ENCODE results near the gene USH2A.

The USH2A gene

DNA sequence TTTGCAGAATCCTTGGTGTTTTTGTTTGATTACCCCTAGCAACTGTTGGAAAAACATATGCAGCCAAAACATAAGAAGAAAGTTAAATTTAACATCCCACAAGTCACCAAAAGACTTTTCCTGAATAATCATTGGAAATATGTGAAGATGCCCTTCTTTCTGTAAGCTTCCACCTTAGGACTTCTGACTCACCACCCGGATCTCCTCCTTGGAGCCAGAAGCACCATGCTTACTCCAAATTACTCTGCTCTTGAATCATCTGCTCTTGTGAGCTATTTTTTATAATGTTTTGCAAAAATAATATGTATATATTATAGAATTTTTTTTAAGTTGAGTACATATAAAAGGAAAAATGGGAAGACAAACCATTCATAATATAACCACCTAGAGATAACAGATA is 464.4 kb downstream of the USH2A start:
- DNase-seq (ENCODE audit: low read depth) = no peak

- no peak for DNase-seq (ENCODE audit: low read depth)
These were observed 465.6 kb downstream of the USH2A start for GRCh38 chr1:215957663-215958062.

- no peak for DNase-seq (ENCODE audit: low read depth)
These were observed 490.7 kb downstream of the USH2A start for GRCh38 chr1:215932558-215932957.

- DNase-seq (ENCODE audit: low read depth) = no peak
These were observed 496.6 kb downstream of the USH2A start for GRCh38 chr1:215926670-215927069.

GRCh38 chr1:215923129-215923824 is 500.0 kb downstream of the USH2A start:
- DNase-seq (ENCODE audit: low read depth) = peak; percentile 45

GRCh38 chr1:215911406-215911968 is 511.8 kb downstream of the USH2A start:
- peak; percentile 33 for DNase-seq (ENCODE audit: low read depth)

DNA sequence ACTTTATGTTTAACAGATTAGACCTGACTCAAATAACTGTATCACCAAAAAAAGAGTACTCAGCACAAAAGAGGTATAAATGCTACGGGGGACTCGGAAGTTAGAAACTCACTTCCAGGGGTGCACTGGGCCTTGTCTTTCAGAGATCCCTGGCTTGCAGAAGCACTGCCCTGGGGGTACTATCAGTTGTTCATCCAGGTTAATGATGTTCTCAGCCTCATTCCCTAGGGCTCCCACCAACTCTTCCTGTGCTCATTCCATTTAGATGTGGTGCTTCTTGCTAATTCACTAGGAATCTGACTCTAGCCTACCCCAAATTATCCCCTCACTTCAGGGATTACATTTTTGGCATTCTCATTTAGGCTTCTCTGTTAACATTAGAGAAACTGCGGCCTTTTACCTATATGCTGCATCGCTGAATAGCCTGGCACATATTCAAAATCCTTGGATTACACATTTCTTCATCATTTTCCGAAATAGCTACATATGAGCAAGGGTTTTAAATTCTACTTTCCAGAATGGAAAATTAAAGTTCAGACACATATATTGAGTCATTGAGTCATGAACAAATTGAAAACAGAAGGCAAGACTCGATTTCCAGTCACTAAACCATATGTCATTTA is 517.6 kb downstream of the USH2A start:
- no peak for DNase-seq (ENCODE audit: low read depth)

DNA sequence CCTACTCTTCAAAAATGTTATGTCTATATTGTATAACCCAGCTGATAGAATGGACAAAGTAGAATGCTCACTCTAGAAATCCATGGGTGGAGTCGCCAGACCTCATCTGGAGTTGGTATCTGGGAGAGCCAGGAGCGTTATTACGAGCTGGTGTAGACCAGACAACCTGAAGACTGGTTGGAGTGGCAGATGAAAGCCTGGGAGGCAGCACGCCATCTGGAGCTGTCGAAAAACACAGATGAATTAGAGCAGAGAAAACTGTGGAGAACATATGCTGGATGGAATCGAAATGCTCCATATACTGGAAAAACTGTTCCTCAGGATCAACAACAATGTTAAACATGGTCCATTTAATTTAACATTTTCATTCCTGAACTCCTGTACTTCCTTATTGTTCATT is 522.6 kb downstream of the USH2A start:
- no peak for DNase-seq (ENCODE audit: low read depth)

- DNase-seq (ENCODE audit: low read depth) = no peak
These were observed 523.3 kb downstream of the USH2A start for GRCh38 chr1:215899901-215900300.

- no peak for DNase-seq (ENCODE audit: low read depth)
These were observed 527.4 kb downstream of the USH2A start for GRCh38 chr1:215895893-215896292.

GRCh38 chr1:215895276-215895675 is 528.0 kb downstream of the USH2A start:
- no peak for DNase-seq (ENCODE audit: low read depth)

DNA sequence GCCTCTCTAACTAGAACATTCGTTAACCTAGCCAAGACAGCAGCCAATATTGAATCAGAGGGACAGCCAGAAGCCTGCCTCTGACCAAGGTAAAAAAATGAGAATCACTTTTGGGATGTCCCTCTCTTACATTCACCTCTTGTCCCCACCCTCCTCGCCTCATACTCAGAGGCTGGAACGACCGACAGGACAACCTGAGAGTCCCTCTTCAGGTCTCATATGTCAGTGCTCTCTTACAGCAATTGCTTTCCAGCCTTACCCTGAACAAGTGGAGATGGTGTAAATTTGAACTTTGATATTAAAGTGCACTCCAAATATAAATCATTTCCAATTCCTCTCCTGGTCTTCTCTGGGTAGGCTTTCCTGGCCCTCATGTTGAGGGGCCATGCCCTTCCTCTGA is 528.6 kb downstream of the USH2A start:
- DNase-seq (ENCODE audit: low read depth) = no peak

DNA sequence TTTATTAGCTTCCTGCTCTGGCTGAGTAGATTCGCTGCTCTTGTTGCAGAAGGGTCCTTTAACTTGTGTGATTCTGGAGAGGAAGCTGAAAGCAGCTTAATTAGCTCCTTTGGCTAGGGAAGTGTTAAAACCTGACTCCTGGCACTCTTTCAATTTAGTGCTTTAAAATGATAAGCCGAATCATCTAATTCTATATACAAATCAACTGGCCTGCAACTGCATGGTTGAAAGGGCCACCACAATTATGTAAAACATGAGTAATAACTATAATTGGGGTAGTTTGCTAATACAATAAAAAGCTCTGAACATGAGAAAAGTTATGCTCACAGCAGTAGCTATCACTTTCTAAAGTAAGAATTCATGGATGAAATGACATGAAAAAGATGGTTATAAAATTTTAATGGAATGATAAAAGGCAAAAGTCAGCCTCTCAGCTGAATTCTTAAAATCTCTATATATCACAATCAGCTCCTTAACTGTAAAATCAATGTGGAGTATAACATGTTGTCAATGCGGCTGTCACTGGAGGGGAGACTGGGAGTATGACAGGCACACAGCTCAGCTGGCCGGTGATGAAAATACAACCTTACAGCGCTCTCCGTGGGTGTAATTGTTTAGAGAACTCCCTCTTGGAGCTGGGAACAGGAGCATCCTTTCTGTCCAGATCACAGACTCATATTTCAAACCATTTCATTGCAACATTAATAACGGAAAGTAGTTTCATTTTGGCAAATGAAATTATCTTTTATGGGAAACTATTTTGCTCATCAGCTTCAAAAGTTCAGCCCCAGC is 531.8 kb downstream of the USH2A start:
- DNase-seq (ENCODE audit: low read depth) = no peak

DNA sequence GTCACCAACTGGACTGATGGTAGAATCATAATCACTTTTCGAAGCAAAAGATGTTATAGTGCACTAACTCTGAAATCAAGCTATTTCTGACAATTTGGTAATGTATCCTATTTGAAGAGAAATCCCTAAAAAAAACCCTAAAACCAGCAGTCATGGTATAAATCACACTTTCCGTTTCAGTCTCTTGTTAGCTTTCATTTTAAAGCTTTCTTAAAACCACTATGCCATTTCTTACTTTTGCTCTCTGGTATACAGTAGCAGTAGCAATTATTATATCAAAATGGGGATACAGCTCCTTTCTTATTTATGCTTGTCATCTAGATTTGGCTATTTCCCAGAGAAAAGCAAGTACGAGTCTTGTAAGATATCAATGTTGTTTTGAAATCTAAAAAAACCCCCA is 532.8 kb downstream of the USH2A start:
- no peak for DNase-seq (ENCODE audit: low read depth)

GRCh38 chr1:215889871-215890270 is 533.4 kb downstream of the USH2A start:
- no peak for DNase-seq (ENCODE audit: low read depth)

- DNase-seq (ENCODE audit: low read depth) = no peak
These were observed 535.1 kb downstream of the USH2A start for GRCh38 chr1:215888159-215888558.

- DNase-seq (ENCODE audit: low read depth) = no peak
These were observed 535.6 kb downstream of the USH2A start for GRCh38 chr1:215887627-215888026.

DNA sequence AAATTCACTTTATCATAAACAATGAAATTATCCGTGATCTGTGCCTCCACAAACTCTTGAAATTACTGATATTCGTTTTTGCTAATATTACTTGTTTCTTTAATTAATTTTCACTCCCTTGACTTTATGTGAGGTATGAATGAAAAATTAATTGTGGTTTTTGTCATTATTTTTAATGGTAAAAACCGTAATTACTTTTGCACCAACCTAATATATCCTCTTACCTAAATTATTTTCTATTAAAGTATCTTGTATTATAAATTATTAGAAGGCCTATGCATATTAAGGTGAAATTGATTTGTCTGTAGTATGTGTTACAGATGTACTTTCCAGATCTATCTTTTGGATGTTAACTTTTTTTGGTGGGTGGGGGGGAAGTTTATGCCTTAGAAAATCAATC is 540.2 kb downstream of the USH2A start:
- DNase-seq (ENCODE audit: low read depth) = no peak

- DNase-seq (ENCODE audit: low read depth) = no peak
These were observed 544.4 kb downstream of the USH2A start for GRCh38 chr1:215878843-215879242.

DNA sequence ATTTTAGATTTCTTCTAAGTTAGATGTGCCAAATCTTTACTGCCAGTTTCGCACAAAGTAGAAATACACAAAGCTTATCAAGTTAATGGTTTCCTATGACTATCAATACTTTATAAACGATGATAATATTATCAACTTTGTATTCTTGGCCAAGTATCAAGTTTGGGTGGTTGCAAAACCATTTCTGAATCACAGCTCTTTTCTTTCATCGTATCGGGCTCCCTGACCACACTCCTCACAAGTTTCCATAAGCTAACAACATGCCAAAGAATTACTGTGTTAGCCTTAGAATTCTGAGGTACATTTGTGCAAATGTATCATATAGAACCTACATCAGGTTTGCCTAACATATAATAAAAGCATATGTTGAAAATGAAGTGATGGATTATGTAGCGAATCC is 545.1 kb downstream of the USH2A start:
- DNase-seq (ENCODE audit: low read depth) = no peak

DNA sequence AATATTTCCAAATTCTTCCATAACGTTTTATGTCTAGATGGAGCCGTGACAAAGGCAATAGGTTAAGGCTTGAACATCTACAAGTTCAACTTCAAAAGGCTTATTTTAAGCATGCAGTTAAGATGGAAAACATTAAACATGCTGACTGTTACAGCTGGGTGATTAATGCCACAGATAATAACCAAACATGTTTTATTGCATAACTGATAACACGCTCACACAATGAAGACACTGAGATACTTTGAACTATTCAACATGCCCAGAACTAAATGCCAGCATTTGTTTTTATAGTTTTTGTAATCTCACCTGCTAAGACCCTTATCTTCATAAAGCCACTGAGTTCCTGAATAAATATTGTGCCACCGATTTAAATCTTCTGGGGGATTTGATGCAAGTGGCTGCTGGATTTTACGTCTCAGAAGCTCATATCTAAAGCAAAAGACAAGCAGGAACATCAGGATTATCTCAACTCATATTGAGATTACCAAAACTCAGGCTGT is 545.7 kb downstream of the USH2A start:
- no peak for DNase-seq (ENCODE audit: low read depth)

- no peak for DNase-seq (ENCODE audit: low read depth)
These were observed 547.5 kb downstream of the USH2A start for GRCh38 chr1:215875712-215876111.

DNA sequence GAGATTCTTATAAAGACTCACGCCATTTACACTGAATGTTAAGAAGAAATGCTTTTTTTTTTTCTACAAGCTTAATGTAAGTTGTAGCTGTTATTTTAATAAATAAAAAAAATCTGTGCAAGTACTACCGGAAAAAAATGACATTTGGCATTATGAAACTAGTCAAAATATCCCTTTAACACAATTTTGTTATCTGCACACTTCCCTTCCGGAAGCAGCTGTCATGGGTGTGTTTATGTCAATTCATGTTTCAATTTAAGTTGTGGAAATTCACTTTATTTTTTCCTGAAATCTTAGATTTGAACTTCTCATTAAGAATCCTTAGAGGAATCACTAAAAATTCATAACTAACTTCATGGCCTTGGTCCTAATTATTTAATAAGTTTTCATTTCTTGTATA is 548.0 kb downstream of the USH2A start:
- no peak for DNase-seq (ENCODE audit: low read depth)
